ENCODE results near the gene POLR1C.
"Not testable (repeated sequence)": the region's sequence is repeated elsewhere in the genome, so short reads cannot be mapped to it uniquely, and the experiment has no call there.

Gene POLR1C

DNA sequence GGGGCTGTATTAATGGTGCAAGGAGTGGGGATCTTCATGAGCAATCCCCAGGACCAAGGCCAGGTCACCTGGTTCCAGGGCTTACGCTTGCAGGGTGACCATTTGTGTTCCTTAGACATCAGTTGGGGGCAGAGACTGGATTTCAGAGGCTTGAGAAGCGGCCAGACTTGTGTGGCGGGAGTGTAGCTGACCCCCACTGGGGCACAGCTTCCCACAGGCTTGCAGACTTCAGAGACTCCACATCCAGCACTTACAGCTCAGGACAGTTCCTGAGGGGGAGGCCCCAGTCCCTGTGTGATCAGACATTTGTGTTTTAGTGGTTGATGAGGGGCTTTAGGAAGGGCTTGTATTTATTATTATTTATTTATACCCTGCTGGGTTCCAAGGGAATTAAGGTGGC, 24.2 kb upstream of the POLR1C start:
- no peak overlapping the region for H3K4me3 ChIP-seq (ENCODE audit: low read length in 2 of 2)
- peaks cover 0 to 11% of the 10 kb centered on the region in 2 donors for H3K4me1 ChIP-seq (ENCODE audit: control insufficient read depth in 2 of 2, insufficient read depth in 2 of 2, low read length in 2 of 2)
- H3K9ac ChIP-seq (ENCODE audit: low read depth in 1 of 2, low read length in 2 of 2), result no peak overlapping the region
- H3K27me3 ChIP-seq (ENCODE audit: control insufficient read depth in 2 of 2, insufficient read depth in 2 of 2, low read length in 2 of 2), result no peaks in the 10 kb centered on the region
- H3K9me3 ChIP-seq (ENCODE audit: control insufficient read depth in 2 of 2, low read length in 2 of 2), result no peaks in the 10 kb centered on the region
- H3K36me3 ChIP-seq (ENCODE audit: control insufficient read depth in 2 of 2, insufficient read depth in 2 of 2, low read length in 2 of 2), result peaks cover 0 to 2% of the 10 kb centered on the region in 2 donors
- H3K27ac ChIP-seq (ENCODE audit: low read depth in 2 of 2, low read length in 2 of 2), result no peak overlapping the region

DNA sequence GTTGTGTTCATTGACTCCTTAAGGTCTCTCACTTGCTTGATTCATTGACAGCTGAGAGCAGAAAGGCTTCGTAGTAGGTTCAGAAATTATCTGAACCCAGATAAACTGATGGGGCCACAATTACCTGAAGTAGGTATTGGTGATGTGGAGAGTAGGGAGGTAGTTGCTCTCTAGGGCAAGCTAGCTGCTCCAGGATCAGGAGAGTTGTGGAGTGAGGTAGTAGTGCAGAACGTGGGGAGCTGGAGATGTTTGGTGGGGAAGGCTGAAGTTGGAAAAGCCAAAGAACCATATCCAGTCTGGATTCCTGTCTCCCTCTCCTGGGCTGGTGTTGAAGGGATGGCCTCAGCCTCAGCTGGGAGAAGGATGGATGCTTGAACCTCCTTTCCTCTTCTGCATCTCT, 23.7 kb upstream of the POLR1C start:
- Histone ChIP-seq H3K27ac (ENCODE audit: low read depth in 2 of 2, low read length in 2 of 2) (no peak overlapping the region), H3K9me3 (ENCODE audit: control insufficient read depth in 2 of 2, low read length in 2 of 2) (no peaks in the 10 kb centered on the region), H3K4me1 (ENCODE audit: control insufficient read depth in 2 of 2, insufficient read depth in 2 of 2, low read length in 2 of 2) (peaks cover 0 to 11% of the 10 kb centered on the region in 2 donors), H3K4me3 (ENCODE audit: low read length in 2 of 2) (no peak overlapping the region), H3K27me3 (ENCODE audit: control insufficient read depth in 2 of 2, insufficient read depth in 2 of 2, low read length in 2 of 2) (no peaks in the 10 kb centered on the region), H3K36me3 (ENCODE audit: control insufficient read depth in 2 of 2, insufficient read depth in 2 of 2, low read length in 2 of 2) (peaks cover 0 to 2% of the 10 kb centered on the region in 2 donors), H3K9ac (ENCODE audit: low read depth in 1 of 2, low read length in 2 of 2) (no peak overlapping the region)

DNA sequence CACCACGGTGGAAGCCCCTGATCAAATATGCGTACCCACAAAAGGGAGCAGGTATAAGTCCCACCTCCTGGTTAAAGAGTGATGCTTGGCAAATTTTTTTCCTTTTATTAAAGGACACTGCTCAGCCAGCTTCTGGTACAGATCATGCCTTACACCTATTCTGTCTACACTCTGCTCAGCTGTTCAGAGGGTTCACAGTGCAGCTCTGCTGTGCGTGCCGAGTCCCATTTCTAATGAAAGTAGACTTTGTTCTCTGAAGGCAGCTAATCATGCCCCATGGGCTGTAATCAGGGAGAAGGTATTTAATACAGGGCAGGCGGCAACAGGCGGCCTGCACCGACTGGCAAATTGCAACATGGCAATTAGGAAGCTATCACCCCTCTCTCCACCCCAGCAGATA, 23.1 kb upstream of the POLR1C start:
- Histone ChIP-seq H3K9ac (ENCODE audit: low read depth in 1 of 2, low read length in 2 of 2) (no peak overlapping the region), H3K9me3 (ENCODE audit: control insufficient read depth in 2 of 2, low read length in 2 of 2) (no peaks in the 10 kb centered on the region), H3K36me3 (ENCODE audit: control insufficient read depth in 2 of 2, insufficient read depth in 2 of 2, low read length in 2 of 2) (peaks cover 3 to 8% of the 10 kb centered on the region in 2 donors), H3K4me3 (ENCODE audit: low read length in 2 of 2) (no peak overlapping the region), H3K27ac (ENCODE audit: low read depth in 2 of 2, low read length in 2 of 2) (no peak overlapping the region), H3K27me3 (ENCODE audit: control insufficient read depth in 2 of 2, insufficient read depth in 2 of 2, low read length in 2 of 2) (no peaks in the 10 kb centered on the region), H3K4me1 (ENCODE audit: control insufficient read depth in 2 of 2, insufficient read depth in 2 of 2, low read length in 2 of 2) (peaks cover 0 to 11% of the 10 kb centered on the region in 2 donors)

DNA sequence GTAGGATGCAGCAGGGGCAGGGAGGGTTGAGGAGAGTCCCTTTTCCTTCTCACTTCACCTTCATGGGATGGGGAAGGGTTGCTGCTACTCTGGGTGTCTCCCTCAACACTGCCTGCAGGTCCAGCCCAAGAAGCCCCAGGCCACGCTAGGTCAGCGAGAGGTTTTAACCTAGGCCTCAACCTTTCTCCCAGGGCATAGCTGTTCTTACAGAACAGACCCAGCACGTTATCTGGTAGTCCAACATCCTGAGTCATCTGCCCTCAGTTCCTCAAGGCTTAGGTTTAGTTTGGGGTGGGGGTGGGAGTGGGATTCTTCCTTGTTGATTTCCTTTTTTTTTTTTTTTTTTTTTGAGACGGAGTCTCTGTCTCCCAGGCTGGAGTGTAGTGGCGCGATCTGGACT, 22.6 kb upstream of the POLR1C start:
- Histone ChIP-seq H3K27me3 (ENCODE audit: control insufficient read depth in 2 of 2, insufficient read depth in 2 of 2, low read length in 2 of 2) (no peaks in the 10 kb centered on the region), H3K27ac (ENCODE audit: low read depth in 2 of 2, low read length in 2 of 2) (no peak overlapping the region), H3K9ac (ENCODE audit: low read depth in 1 of 2, low read length in 2 of 2) (no peak overlapping the region), H3K4me1 (ENCODE audit: control insufficient read depth in 2 of 2, insufficient read depth in 2 of 2, low read length in 2 of 2) (peaks cover 0 to 11% of the 10 kb centered on the region in 2 donors), H3K9me3 (ENCODE audit: control insufficient read depth in 2 of 2, low read length in 2 of 2) (no peaks in the 10 kb centered on the region), H3K36me3 (ENCODE audit: control insufficient read depth in 2 of 2, insufficient read depth in 2 of 2, low read length in 2 of 2) (peaks cover 8 to 13% of the 10 kb centered on the region in 2 donors), H3K4me3 (ENCODE audit: low read length in 2 of 2) (no peak overlapping the region)

GRCh38 chr6:43494766-43495165, 22.1 kb upstream of the POLR1C start:
- H3K4me1 ChIP-seq (ENCODE audit: control insufficient read depth in 2 of 2, insufficient read depth in 2 of 2, low read length in 2 of 2), result peaks cover 0 to 11% of the 10 kb centered on the region in 2 donors
- peaks cover 13 to 17% of the 10 kb centered on the region in 2 donors for H3K36me3 ChIP-seq (ENCODE audit: control insufficient read depth in 2 of 2, insufficient read depth in 2 of 2, low read length in 2 of 2)
- no peak overlapping the region for H3K27ac ChIP-seq (ENCODE audit: low read depth in 2 of 2, low read length in 2 of 2)

GRCh38 chr6:43495409-43495941, 21.4 kb upstream of the POLR1C start:
- Histone ChIP-seq H3K9ac (ENCODE audit: low read depth in 1 of 2, low read length in 2 of 2) (no peak overlapping the region), H3K9me3 (ENCODE audit: control insufficient read depth in 2 of 2, low read length in 2 of 2) (no peaks in the 10 kb centered on the region), H3K27me3 (ENCODE audit: control insufficient read depth in 2 of 2, insufficient read depth in 2 of 2, low read length in 2 of 2) (no peaks in the 10 kb centered on the region), H3K4me3 (ENCODE audit: low read length in 2 of 2) (no peak overlapping the region), H3K27ac (ENCODE audit: low read depth in 2 of 2, low read length in 2 of 2) (no peak overlapping the region), H3K36me3 (ENCODE audit: control insufficient read depth in 2 of 2, insufficient read depth in 2 of 2, low read length in 2 of 2) (peaks cover 18 to 24% of the 10 kb centered on the region in 2 donors), H3K4me1 (ENCODE audit: control insufficient read depth in 2 of 2, insufficient read depth in 2 of 2, low read length in 2 of 2) (peaks cover 0 to 11% of the 10 kb centered on the region in 2 donors)

More at GRCh38 chr6:43494766-43495165, 22.1 kb upstream of the POLR1C start:
- Histone ChIP-seq H3K9me3 (ENCODE audit: control insufficient read depth in 2 of 2, low read length in 2 of 2) (no peaks in the 10 kb centered on the region), H3K9ac (ENCODE audit: low read depth in 1 of 2, low read length in 2 of 2) (no peak overlapping the region), H3K27me3 (ENCODE audit: control insufficient read depth in 2 of 2, insufficient read depth in 2 of 2, low read length in 2 of 2) (no peaks in the 10 kb centered on the region), H3K4me3 (ENCODE audit: low read length in 2 of 2) (no peak overlapping the region)

DNA sequence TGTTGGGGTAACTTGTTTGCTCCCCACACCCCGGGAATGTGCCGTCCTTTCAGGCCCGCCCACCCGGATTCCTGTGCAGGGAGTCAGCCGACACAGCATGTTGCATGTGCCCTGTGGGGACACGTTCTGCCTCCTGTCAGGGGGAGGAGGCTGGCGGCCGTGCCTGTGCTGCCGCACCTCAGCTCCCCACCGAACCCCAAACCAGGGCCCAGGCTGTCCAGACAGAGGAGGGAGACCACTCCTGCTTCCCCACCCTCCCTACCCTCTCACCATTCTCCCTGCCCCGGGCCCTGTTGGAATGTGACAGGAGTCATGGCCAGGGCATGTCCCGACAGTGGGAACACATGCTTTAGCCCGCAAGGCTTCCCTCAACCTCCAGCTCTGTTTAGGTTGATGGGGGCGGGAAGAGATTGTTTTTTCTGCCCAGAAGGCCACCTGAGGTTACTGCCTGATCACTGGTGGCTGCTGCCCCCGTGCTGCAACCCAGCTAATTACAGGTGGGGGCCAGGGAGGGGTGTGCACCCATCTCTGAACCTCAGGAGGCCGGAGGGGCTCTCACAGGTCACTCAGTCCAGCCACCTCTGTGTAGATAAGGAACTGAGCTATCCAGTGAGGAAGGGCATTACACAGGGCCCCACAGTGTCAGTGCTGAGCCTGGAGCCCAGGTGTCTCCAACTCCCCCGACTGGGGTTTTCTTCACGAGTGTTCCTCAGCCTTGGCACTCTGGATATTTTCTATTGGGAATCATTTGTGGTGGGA, 20.3 kb upstream of the POLR1C start:
- Histone ChIP-seq H3K4me3 (ENCODE audit: low read length in 2 of 2) (no peak overlapping the region), H3K36me3 (ENCODE audit: control insufficient read depth in 2 of 2, insufficient read depth in 2 of 2, low read length in 2 of 2) (peaks cover 28 to 33% of the 10 kb centered on the region in 2 donors), H3K9ac (ENCODE audit: low read depth in 1 of 2, low read length in 2 of 2) (no peak overlapping the region), H3K27me3 (ENCODE audit: control insufficient read depth in 2 of 2, insufficient read depth in 2 of 2, low read length in 2 of 2) (no peaks in the 10 kb centered on the region), H3K4me1 (ENCODE audit: control insufficient read depth in 2 of 2, insufficient read depth in 2 of 2, low read length in 2 of 2) (peaks cover 0 to 11% of the 10 kb centered on the region in 2 donors), H3K27ac (ENCODE audit: low read depth in 2 of 2, low read length in 2 of 2) (no peak overlapping the region), H3K9me3 (ENCODE audit: control insufficient read depth in 2 of 2, low read length in 2 of 2) (no peaks in the 10 kb centered on the region)

DNA sequence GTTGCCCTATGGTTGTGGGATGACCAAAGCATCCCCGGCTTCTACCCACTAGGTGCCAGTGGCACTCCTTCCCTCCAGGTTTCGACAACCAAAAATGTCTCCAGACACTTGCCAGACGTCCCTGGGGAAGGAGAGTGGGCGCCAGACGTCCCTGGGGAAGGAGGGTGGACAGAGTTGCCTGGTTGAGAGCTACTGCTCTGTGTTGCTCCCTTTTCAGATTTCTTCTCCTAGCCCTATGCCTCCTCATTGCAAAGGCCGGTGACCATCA, 19.8 kb upstream of the POLR1C start:
- Histone ChIP-seq H3K9me3 (ENCODE audit: control insufficient read depth in 2 of 2, low read length in 2 of 2) (no peaks in the 10 kb centered on the region), H3K4me3 (ENCODE audit: low read length in 2 of 2) (no peak overlapping the region), H3K27ac (ENCODE audit: low read depth in 2 of 2, low read length in 2 of 2) (no peak overlapping the region), H3K27me3 (ENCODE audit: control insufficient read depth in 2 of 2, insufficient read depth in 2 of 2, low read length in 2 of 2) (no peaks in the 10 kb centered on the region), H3K9ac (ENCODE audit: low read depth in 1 of 2, low read length in 2 of 2) (no peak overlapping the region), H3K36me3 (ENCODE audit: control insufficient read depth in 2 of 2, insufficient read depth in 2 of 2, low read length in 2 of 2) (peaks cover 29 to 36% of the 10 kb centered on the region in 2 donors), H3K4me1 (ENCODE audit: control insufficient read depth in 2 of 2, insufficient read depth in 2 of 2, low read length in 2 of 2) (peaks cover 0 to 8% of the 10 kb centered on the region in 2 donors)

DNA sequence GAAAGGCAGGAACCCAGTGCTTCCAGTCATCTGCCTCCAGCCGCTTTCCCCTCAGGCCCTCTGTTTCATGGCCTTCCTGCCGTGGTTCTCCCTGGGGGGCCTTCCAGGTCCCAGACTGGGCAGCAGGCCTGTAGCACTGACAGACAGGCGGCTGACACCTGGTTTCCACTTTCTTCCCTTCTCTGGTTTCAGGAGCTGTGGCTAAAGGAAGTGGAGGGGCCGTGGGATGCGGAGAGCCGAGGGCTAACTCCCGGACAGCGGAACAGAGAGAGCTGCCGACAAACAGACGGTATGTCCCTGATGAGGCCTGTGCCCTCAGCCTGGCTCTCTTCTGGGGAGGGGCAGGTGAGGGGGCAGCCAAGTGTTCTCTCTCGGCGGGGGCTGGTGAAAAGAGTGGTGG, 19.2 kb upstream of the POLR1C start:
- Histone ChIP-seq H3K27me3 (ENCODE audit: control insufficient read depth in 2 of 2, insufficient read depth in 2 of 2, low read length in 2 of 2) (no peaks in the 10 kb centered on the region), H3K4me3 (ENCODE audit: low read length in 2 of 2) (no peak overlapping the region), H3K27ac (ENCODE audit: low read depth in 2 of 2, low read length in 2 of 2) (no peak overlapping the region), H3K9ac (ENCODE audit: low read depth in 1 of 2, low read length in 2 of 2) (no peak overlapping the region), H3K4me1 (ENCODE audit: control insufficient read depth in 2 of 2, insufficient read depth in 2 of 2, low read length in 2 of 2) (peaks cover 0 to 3% of the 10 kb centered on the region in 2 donors), H3K9me3 (ENCODE audit: control insufficient read depth in 2 of 2, low read length in 2 of 2) (no peaks in the 10 kb centered on the region), H3K36me3 (ENCODE audit: control insufficient read depth in 2 of 2, insufficient read depth in 2 of 2, low read length in 2 of 2) (peaks cover 34 to 42% of the 10 kb centered on the region in 2 donors)

GRCh38 chr6:43498291-43498690, 18.6 kb upstream of the POLR1C start:
- H3K36me3 ChIP-seq (ENCODE audit: control insufficient read depth in 2 of 2, insufficient read depth in 2 of 2, low read length in 2 of 2), result peaks cover 36 to 48% of the 10 kb centered on the region in 2 donors
- not testable (repeated sequence) for H3K9ac ChIP-seq (ENCODE audit: low read depth in 1 of 2, low read length in 2 of 2); H3K4me3 ChIP-seq (ENCODE audit: low read length in 2 of 2); H3K4me1 ChIP-seq (ENCODE audit: control insufficient read depth in 2 of 2, insufficient read depth in 2 of 2, low read length in 2 of 2); H3K9me3 ChIP-seq (ENCODE audit: control insufficient read depth in 2 of 2, low read length in 2 of 2); H3K27me3 ChIP-seq (ENCODE audit: control insufficient read depth in 2 of 2, insufficient read depth in 2 of 2, low read length in 2 of 2); H3K27ac ChIP-seq (ENCODE audit: low read depth in 2 of 2, low read length in 2 of 2)

All from mucosa of rectum (tissue), 2 donors.